NCI-H2196 (cell line): Measurements from ENCODE around the gene PIP5K1B.

Source experiments
- DNase-seq: peaks from one replicate; lab custom pipeline; 2025; ENCODE audit not compliant: unreplicated experiment; lab: John Stamatoyannopoulos, UW

Gene PIP5K1B

DNA sequence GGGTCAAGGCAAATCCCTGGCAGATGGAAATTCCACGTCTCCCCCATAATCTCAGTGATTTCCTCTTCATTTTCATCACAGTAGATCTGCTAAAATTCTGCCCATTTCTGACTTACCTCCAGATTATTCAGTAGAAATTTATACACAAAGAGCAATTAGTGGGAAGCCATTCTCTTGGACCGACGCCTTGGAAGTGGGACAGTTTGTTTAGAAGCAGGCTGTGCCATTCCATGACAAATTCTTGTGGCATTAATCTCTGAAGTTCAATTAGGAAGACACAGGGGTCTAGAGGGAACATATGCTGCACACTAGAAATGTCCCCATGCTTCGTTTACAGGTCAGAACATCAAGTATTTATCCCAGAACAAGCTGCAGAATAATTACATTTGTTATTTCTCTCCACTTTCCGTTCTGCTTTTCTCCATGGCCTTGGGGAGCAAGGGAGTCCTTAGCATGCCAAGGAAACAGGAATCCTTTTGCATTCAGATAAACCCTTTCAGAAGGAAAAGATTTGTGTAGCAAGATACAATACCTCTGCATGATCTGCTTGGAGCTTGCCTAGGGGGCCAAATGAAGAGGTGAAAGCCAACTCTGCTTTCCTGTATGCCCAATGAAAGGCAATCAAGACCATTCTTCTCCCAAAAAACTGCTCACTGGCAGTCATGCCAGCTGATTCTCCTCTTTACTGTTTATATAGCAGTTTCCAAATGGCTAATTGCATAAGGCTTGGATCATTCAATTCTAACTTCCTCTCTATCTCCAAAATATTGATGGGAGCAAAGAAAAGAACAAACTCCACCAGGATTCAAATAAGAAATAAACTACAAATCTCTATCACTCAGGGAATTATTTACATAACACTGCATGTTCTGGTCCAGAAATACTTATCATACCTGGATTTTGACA is 311.4 kb downstream of the PIP5K1B start:
- DNase-seq, result no peak

DNA sequence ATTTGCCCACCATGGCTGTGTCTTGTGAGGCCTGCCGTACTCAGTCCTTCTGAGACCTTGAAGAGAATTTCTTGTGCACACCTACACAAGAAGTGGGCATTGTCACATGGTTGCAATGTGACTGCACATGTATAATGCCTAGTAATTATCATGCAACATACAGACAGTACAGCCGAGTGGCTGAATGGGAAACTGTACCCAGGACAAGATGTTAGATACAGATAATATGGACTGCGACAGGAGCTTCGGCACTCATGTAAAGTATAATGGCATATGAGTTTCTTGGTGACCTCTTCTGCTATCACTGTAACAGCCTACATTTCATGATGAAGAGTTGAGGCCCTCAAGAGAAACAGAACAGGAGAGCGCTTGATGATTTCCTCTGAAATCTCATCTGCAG is 313.7 kb downstream of the PIP5K1B start:
- no peak for DNase-seq

DNA sequence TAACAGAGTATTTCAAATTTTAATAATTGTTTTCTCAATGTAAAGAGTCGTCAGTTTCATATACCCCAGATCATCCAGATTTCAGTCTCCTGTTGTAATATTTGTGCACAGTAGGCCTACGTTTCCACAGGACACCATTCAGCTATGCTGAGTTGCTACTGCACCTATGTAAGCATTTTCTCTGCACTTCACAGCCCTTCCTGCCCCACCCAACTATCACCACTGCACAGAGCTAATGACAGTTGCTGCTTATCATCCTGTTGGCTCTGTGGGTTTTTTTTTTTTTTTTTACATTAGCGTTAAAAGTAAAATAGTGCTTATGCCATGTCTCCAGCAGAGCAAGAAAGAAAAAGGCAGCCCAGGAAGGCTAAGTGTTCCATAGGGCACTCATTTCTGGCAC is 314.8 kb downstream of the PIP5K1B start:
- DNase-seq, result no peak

DNA sequence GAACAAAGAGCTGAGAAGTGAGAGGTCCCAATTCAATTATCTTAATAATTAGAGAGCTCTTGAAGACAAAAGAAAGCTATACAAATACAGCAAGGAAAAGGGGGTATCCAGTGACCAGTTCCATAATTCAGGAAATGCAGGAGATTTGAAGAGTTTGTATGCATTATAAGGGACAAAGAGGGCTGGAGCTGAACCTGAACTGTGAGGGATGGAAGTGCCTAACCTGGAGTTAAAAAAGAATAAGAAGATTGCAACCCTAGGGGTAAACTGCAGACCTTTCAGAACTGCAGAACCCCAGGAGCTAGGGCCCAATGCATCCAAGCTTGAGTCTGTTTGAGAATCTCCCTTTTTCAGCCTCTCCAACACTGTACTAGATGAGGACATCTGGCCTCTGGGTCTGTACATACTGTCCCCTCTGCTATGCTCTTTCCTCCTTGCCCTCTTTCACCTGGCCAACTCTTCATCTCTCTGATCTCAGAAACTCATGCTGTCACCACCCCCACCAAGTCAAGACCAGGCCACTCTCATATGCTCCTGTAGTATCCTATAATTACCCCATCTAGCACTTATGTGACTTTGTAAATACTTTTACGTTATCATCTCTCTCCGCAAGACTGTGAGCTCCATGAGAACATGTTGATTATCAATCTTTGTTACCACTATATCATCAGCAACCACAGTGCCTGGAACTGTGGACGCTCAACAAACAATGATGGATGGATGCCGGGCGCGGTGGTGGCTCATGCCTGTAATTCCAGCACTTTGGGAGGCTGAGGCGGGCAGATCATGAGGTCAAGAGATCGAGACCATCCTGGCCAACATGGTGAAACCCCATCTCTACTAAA is 315.5 kb downstream of the PIP5K1B start:
- no peak for DNase-seq

DNA sequence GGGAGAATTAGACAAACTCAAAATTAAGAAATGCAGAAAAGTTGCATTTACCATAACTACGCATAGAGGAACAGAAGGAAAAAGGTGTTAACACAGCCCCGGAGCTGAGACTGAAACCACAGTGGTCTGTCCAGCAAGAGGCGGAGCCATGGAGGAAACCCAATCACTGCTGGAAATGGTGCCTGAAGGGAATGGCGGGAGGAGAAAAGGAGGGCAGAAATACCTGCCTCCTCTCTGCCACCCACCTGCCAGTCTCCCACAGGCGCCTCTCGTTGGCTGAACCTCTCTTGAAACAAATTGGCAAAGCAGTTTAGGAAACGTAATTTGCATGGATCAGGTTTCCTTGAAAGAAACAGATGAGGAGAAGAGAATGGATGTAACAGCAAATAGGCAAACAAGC is 318.6 kb downstream of the PIP5K1B start:
- peak; percentile 62 for DNase-seq

DNA sequence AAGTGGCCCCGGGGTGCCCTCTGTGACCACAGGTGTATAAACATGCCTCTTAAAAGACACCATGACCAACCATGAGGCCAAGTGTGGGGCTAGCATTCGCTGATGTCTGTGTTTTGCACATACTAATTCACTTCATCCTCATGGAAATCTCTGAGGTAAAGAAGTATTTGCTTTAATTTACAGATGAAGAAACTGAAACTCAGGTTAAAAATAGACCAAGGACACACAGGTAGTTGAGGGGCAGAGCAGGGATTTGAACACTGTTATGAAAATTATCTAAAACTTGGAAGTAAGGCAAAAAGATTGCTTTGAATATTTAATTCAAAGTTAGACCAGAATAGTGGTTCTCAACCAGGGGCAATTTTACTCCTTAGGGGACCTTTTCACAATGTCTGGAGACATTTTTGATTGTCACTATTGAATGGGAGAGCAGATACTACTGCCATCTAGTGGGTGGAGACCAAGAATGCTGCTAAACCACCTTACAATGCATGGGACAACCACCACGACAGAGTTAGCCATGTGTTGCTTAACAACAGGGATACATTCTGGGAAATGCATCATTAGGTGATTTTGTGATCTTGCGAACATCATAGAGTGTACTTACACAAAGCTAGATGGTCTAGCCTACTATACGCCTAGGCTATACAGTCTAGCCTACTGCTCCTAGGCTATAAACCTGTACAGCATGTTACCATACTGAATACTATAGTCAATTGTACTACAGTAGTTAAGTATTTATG is 322.5 kb downstream of the PIP5K1B start:
- DNase-seq, result peak; percentile 58

DNA sequence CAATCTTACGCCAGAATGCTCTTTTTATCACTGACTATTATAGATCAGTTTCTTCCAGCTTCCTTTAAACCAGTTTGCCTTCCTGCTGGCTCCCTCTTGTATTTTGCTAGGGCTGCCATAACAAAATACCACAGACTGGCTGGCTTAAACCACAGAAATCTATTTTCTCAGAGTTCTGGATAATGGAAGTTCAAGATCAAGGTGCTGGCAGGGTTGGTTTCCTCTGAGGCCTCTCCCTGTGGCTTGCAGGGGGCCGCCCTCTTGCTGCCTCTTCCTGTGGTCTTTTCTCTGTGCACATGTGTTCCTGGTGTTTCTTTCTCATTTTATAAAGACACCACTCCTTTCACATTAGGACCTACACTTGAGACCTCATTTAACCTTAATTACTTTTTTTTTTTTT is 323.7 kb downstream of the PIP5K1B start:
- DNase-seq, result no peak

DNA sequence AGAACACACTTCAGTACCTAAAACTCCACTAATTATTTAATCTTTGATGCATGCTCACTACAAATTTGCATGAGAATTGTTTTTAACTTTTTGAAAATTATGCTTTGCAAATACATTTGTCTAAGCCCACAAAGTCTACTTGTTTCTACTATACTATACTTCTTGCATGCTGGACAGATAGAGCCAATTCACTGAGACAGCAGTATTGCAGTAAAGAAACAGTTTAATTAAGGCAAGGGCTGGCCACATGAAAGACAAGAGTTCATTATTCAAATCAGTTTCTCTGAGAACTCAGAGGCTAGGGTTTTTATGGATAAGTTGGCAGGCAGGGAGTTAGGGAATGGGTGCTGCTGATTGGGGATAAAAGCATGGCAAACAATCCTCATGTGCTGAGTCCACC is 324.5 kb downstream of the PIP5K1B start:
- DNase-seq, result no peak

DNA sequence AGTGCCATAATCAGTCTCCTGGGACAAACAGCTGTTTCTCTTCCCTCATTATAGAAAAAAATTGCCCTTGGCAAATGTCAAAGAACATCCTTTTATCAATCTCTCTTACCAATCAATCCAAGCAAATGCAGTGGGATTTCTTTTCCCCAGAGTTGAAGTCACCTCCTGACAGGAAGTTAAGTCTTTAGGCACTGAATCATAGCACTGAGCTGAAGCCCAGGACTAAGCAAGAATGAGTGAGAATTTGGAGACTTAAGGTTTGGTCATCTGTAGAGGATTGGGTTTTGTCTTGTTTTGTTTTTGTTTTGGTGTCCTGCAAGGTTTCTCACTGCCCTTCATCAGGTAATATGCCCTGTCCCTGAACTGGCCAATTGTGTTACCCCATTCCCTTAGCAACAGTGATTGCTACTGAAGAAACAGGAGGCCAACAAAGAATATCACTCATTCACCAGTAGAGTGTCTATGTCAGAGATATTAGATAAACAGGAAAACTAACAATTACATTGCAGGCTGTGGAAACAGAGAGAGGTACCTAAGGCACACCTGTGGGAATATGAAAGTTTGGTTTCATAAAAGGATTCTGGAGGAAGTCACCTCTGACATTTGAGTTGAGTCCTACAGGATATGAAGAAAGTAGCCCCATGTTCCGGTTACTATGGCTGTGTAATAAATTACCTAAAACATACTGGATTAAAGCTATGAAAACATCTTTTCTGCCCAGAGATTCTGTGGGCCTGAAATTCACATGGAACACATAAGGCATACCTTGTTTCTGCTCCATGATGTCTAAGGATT is 326.0 kb downstream of the PIP5K1B start:
- DNase-seq, result no peak

DNA sequence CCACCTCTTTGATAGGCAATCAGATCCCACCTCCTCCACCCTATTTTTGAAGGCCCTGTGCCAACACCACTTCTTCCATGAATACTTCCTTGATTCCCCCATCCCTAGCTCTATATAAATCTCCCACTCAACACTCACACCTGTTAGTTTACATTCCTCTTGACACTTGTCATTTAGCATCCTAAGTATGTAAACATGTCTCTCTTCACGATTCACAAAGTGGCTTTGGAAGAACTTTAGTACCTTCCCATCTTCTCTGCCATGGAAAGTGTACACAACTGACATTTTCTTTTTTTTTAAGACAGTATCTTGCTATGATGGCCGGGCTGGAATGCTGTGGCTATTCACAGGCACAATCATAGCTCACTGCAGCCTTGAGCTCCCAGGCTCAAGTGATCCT is 329.0 kb downstream of the PIP5K1B start:
- DNase-seq, result no peak

DNA sequence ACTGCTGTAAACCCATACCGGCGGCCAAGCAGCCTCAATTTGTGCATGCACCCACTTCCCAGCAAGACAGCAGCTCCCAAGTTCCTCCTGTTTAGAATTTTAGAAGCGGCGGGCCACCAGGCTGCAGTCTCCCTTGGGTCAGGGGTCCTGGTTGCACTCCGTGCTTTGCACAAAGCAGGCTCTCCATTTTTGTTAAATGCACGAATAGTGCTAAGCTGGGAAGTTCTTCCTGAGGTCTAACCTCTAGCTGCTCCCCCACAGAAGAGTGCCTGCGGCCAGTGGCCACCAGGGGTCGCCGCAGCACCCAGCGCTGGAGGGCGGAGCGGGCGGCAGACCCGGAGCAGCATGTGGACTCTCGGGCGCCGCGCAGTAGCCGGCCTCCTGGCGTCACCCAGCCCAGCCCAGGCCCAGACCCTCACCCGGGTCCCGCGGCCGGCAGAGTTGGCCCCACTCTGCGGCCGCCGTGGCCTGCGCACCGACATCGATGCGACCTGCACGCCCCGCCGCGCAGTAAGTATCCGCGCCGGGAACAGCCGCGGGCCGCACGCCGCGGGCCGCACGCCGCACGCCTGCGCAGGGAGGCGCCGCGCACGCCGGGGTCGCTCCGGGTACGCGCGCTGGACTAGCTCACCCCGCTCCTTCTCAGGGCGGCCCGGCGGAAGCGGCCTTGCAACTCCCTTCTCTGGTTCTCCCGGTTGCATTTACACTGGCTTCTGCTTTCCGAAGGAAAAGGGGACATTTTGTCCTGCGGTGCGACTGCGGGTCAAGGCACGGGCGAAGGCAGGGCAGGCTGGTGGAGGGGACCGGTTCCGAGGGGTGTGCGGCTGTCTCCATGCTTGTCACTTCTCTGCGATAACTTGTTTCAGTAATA is 330.6 kb downstream of the PIP5K1B start, which contains the start of gene FXN:
Gene FXN, plus strand, starts transcription at position 315 of the 871 bp plus-strand sequence. Its CDS starts 31 bp downstream, at position 346.
- DNase-seq, result peak; percentile 74

DNA sequence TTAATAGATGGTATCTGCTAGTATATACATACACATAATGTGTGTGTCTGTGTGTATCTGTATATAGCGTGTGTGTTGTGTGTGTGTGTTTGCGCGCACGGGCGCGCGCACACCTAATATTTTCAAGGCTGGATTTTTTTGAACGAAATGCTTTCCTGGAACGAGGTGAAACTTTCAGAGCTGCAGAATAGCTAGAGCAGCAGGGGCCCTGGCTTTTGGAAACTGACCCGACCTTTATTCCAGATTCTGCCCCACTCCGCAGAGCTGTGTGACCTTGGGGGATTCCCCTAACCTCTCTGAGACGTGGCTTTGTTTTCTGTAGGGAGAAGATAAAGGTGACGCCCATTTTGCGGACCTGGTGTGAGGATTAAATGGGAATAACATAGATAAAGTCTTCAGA is 331.3 kb downstream of the PIP5K1B start:
- no peak for DNase-seq

DNA sequence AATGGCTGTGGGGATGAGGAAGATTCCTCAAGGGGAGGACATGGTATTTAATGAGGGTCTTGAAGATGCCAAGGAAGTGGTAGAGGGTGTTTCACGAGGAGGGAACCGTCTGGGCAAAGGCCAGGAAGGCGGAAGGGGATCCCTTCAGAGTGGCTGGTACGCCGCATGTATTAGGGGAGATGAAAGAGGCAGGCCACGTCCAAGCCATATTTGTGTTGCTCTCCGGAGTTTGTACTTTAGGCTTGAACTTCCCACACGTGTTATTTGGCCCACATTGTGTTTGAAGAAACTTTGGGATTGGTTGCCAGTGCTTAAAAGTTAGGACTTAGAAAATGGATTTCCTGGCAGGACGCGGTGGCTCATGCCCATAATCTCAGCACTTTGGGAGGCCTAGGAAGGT is 331.8 kb downstream of the PIP5K1B start:
- DNase-seq, result no peak

DNA sequence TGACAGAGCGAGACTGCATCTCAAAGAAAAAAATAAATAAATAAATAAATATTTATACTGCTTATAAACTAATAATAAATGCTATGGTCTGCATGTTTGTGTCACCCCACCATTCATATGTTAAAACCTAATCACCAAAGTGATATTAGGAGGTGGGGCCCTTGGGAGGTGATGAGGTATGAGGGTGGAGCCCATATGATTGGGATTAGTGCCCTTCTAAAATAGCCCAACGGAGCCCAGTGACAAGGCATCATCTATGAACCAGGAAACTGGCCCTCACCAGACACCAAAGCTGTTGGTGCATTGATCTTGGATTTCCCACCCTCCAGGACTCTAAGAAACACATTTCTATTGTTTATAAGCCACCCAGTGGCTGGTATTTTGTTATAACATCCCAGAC is 335.6 kb downstream of the PIP5K1B start:
- no peak for DNase-seq

DNA sequence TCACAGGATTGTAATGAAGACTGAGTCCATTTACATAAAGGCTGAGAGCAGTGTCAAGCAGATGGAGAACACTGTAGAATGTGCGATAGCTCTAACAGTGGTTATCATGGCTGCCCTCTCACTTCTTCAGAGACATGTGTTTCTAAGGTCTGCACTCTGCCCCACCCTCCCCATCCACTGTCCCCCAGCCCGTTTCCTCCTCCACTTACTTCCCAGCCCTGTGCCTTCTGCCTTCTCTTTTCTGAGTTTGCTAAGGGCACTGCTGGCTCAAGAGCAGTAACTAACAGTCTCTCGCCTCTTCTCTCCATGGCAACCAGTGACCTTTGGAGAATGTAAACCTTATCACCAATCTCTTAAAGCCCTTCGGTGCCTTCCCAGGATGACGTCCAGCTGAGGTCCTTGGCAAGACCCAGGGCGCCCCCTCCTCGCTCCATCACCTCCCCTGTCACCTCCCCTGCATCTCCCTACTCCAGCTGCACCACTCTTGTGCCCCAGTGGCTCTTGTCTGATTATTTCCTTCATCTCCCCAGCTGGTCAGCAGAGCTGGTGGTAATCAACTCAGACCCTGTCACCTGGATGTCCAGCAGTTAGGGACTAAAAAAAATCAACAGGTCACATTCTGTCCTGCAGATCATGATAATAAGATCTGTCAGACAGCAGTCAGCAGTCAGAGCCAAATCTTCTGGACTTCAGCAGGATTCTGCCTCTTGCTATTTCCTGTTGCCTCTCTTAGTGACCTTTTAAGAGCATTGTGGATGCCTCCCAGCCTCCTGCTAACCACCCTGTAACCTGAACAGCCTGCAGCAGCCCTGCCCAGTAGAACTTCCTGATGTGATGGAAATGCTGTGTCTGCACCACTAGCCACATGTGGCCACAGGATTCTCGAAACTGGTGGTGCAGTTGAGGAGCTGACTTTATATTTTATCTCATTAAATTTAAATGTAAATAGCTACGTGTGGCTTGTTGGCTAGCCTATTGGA is 339.5 kb downstream of the PIP5K1B start:
- DNase-seq, result peak; percentile 63

DNA sequence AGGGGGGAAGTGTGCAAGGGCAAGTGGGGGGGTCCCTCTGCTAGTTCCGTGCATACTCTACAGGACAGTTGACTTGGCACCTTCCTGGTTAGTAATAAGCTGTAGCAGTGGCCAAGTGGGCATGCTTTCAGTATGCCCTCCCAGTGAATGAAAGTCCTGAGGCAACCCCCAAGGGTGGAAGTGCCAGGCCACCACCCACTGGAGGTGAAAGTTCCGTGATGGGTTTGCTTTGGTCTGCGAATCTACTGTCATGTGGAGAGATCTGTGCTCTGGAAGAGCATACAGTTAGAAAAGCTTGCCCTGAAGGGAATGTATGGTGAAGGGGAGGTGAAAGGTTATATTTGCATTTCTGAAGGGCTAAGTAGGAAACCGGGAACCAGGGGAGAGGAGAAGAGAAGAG is 340.8 kb downstream of the PIP5K1B start:
- no peak for DNase-seq

DNA sequence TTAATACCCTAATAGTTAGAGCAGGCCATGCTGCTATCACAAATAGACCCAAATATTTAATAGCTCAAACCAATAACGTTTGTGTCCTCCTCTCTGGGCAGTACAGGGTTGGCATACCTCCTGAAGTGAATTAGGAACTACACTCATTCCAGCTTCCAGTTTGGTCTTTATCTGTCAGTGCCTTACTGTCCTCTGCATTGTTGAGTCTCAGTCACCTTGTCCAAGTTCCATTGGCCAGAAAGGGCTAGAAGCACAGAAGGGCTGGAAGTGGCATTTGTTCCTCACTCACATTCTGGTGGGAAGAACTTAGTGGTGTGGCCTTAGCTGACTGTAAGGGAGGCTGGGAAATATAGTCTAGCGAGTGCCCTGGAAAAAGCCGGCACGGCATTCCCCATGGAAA is 341.7 kb downstream of the PIP5K1B start:
- no peak for DNase-seq

DNA sequence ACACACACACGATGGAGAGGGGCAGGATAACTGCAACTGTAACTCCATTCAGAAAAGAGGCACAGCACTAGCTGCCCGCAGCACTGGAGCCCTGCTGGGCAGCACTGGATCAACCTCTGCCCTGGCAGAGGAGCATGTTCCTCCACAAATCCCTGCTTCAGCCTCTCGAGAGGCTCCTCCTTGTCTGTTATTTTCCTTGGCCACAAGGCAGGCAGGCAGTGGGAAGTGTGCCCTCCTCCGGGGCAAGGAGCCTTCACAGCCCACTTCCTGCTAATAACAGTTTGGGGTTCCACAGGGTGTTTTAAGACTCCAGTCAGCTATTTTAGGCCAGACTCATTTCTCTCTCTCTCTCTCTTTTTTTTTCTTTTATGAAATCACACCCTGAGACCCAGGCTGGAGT is 342.3 kb downstream of the PIP5K1B start:
- DNase-seq, result no peak
